Measurements from ENCODE around the gene GDPD1. TPM values are rescaled to one million over a fixed set of nuclear protein-coding genes. Genes with fewer than 3 reads are reported as not detected.

GDPD1 gene
- total and polyA plus RNA-seq, 4 donors = 0.45 to 1.4 (median 0.78) TPM

GRCh38 chr17:59219992-59220327 lies 351 bp upstream of the GDPD1 start (continued):
- TF ChIP-seq NR2F2 (IDR thresholded peaks at IDR 0.05) (no peak), ATF3 (IDR thresholded peaks at IDR 0.05) (no peak), HNF4G (IDR thresholded peaks at IDR 0.05) (no peak), RAD21 (IDR thresholded peaks at IDR 0.05) (no peak), EGR1 (IDR thresholded peaks at IDR 0.05; ENCODE audit: low read depth in 2 of 2) (no peak), JUND (IDR thresholded peaks at IDR 0.05) (no peak), GABPA (IDR thresholded peaks at IDR 0.05 in 1 of 2, conservative IDR thresholded peaks at IDR 0.05 in 1 of 2) (no peak), YY1 (IDR thresholded peaks at IDR 0.05) (no peak), FOXA1 (IDR thresholded peaks at IDR 0.05) (no peak), HNF4A (conservative IDR thresholded peaks at IDR 0.05) (no peak)

GRCh38 chr17:59221159-59221847 lies 992 bp downstream of the GDPD1 start:
- TF ChIP-seq JUND (IDR thresholded peaks at IDR 0.05) (no peak), EGR1 (IDR thresholded peaks at IDR 0.05; ENCODE audit: low read depth in 2 of 2) (no peak), GABPA (IDR thresholded peaks at IDR 0.05 in 1 of 2, conservative IDR thresholded peaks at IDR 0.05 in 1 of 2) (no peak), YY1 (IDR thresholded peaks at IDR 0.05) (no peak), HNF4G (IDR thresholded peaks at IDR 0.05) (no peak), ATF3 (IDR thresholded peaks at IDR 0.05) (no peak), MAX (IDR thresholded peaks at IDR 0.05) (no peak), ZBTB33 (IDR thresholded peaks at IDR 0.05) (no peak), SP1 (IDR thresholded peaks at IDR 0.05) (no peak), TAF1 (conservative IDR thresholded peaks at IDR 0.05) (no peak), FOXA2 (IDR thresholded peaks at IDR 0.05) (no peak)
- DNase-seq (ENCODE audit: low spot score) = peak; percentile 49
- no peaks in the 10 kb centered on the region for H3K27me3 ChIP-seq (ENCODE audit: control insufficient read depth in 4 of 4, insufficient read depth in 4 of 4, low read length in 3 of 4)
- no peaks in the 10 kb centered on the region for H3K36me3 ChIP-seq (ENCODE audit: control insufficient read depth in 4 of 4, insufficient read depth in 3 of 4, low read depth in 1 of 4, low read length in 3 of 4)
- H3K27ac ChIP-seq (ENCODE audit: low read depth in 1 of 2, low read length in 2 of 2) = no peak overlapping the region
- 10% methylated on average over 17 of the region's 17 CpGs for WGBS
- peak overlapping the region; percentile 50 to 95 (median 79) for H3K4me3 ChIP-seq (ENCODE audit: low read depth in 1 of 3, low read length in 3 of 3)
- H3K4me1 ChIP-seq (ENCODE audit: control insufficient read depth in 4 of 4, insufficient read depth in 4 of 4, low read length in 3 of 4) = peaks cover 2 to 14% (median 11%) of the 10 kb centered on the region in 4 donors
- peak overlapping the region; percentile 74 to 84 for H3K9ac ChIP-seq (ENCODE audit: low read depth in 1 of 2, low read length in 2 of 2)
- H3K9me3 ChIP-seq (ENCODE audit: control insufficient read depth in 4 of 4, low read length in 3 of 4) = no peaks in the 10 kb centered on the region

- H3K9ac ChIP-seq (ENCODE audit: low read depth in 1 of 2, low read length in 2 of 2) = no peak overlapping the region
- no peak overlapping the region for H3K4me3 ChIP-seq (ENCODE audit: low read depth in 1 of 3, low read length in 3 of 3)
- DNase-seq (ENCODE audit: low spot score) = no peak
- H3K27ac ChIP-seq (ENCODE audit: low read depth in 1 of 2, low read length in 2 of 2) = no peak overlapping the region
- H3K4me1 ChIP-seq (ENCODE audit: control insufficient read depth in 4 of 4, insufficient read depth in 4 of 4, low read length in 3 of 4) = peaks cover 2 to 14% (median 11%) of the 10 kb centered on the region in 4 donors
- H3K36me3 ChIP-seq (ENCODE audit: control insufficient read depth in 4 of 4, insufficient read depth in 3 of 4, low read depth in 1 of 4, low read length in 3 of 4) = no peaks in the 10 kb centered on the region
- 96% methylated on average over 7 of the region's 7 CpGs for WGBS
- H3K9me3 ChIP-seq (ENCODE audit: control insufficient read depth in 4 of 4, low read length in 3 of 4) = no peaks in the 10 kb centered on the region
- H3K27me3 ChIP-seq (ENCODE audit: control insufficient read depth in 4 of 4, insufficient read depth in 4 of 4, low read length in 3 of 4) = no peaks in the 10 kb centered on the region
- TF ChIP-seq GABPA (IDR thresholded peaks at IDR 0.05 in 1 of 2, conservative IDR thresholded peaks at IDR 0.05 in 1 of 2) (no peak), CTCF (IDR thresholded peaks at IDR 0.05; ENCODE audit: low read depth, low read length, missing input control) (no peak), EGR1 (IDR thresholded peaks at IDR 0.05; ENCODE audit: low read depth in 2 of 2) (no peak), NR2F2 (IDR thresholded peaks at IDR 0.05) (no peak), HNF4G (IDR thresholded peaks at IDR 0.05) (no peak), FOXA1 (IDR thresholded peaks at IDR 0.05) (no peak), TAF1 (conservative IDR thresholded peaks at IDR 0.05) (no peak), RAD21 (IDR thresholded peaks at IDR 0.05) (no peak), ZBTB33 (IDR thresholded peaks at IDR 0.05) (no peak), MAX (IDR thresholded peaks at IDR 0.05) (no peak), RXRA (IDR thresholded peaks at IDR 0.05) (no peak), FOXA2 (IDR thresholded peaks at IDR 0.05) (no peak), SP1 (IDR thresholded peaks at IDR 0.05) (no peak), ATF3 (IDR thresholded peaks at IDR 0.05) (no peak), HNF4A (conservative IDR thresholded peaks at IDR 0.05) (no peak)
Measured at GRCh38 chr17:59223813-59224212, 3.5 kb downstream of the GDPD1 start.
